K562 (cell line): Measurements from ENCODE around the gene HINT3. TPM values are rescaled to one million over a fixed set of nuclear protein-coding genes. Genes with fewer than 3 reads are reported as not detected.
A peak's percentile ranks its signal among the peaks of the same experiment; 100 is the strongest.

Experiments used
- ATAC-seq: fragments of 200-7000 bp; cut with Tn5 transposase; 3 replicates; pipeline ENCODE4 v1.9.1; 2020; ENCODE audit warnings: moderate library complexity
- BruUV-seq: library from RNA; stranded (reverse); fragments of 400-500 nt; replicated peaks from 2 replicates; lab custom pipeline; 2021; lab: Mats Ljungman, UMichigan
- CTCF ChIA-PET: fragments of 300-600 bp; formaldehyde crosslinking; extraction: SDS; loops from one replicate; lab custom pipeline; 2021; ENCODE audit warnings: low intra/inter-chr PET ratio; lab: Yijun Ruan, JAX
- POLR2A ChIA-PET: fragments of 300-600, 350-650 bp; sonication (Branson Sonifier 250); formaldehyde crosslinking; extraction: SDS; loops from one replicate; lab custom pipeline; 2021; ENCODE audit warnings: antibody characterized with exemption, inconsistent platforms; lab: Yijun Ruan, JAX
- DNase-seq, 4 experiments: peaks; one replicate each; pipeline versions ENCODE4 v3.0.0 to v3.0.0-alpha.2; 2011 to 2018; ENCODE audit warnings: low spot score in 3 of 4, mixed read lengths in 3 of 4; ENCODE audit errors: extremely low read depth in 1 of 4
- FAIRE-seq: peaks from 2 replicates; lab custom pipeline; 2011; peaks lifted over from hg19 to GRCh38; lab: Jason Lieb, UNC
- H2AFZ ChIP-seq: 2 replicates; pipeline ENCODE4 v1.6.0; 2011; ENCODE audit warnings: low read depth, low read length, control low read depth, inconsistent platforms
- H3K27ac ChIP-seq: fragments of 200-600 bp; 3 replicates; pipeline ENCODE4 v1.8.0; 2011; ENCODE audit warnings: low read depth, mild to moderate bottlenecking, control low read depth, inconsistent platforms, low read length, moderate library complexity, mixed read lengths; ENCODE audit errors: extremely low read depth
- H3K27me3 ChIP-seq, 2 experiments: fragments of 300-600 bp in 1 of 2; 2 replicates in 1 of 2; 3 replicates in 1 of 2; pipeline versions ENCODE4 v1.6.0 to v1.8.0; 2011; ENCODE audit warnings: inconsistent platforms in 2 of 2, low read length in 2 of 2, mild to moderate bottlenecking in 1 of 2, mixed read lengths in 1 of 2, moderate library complexity in 1 of 2; ENCODE audit not compliant: control insufficient read depth in 2 of 2, insufficient read depth in 2 of 2
- H3K36me3 ChIP-seq: fragments of 300-600 bp; 3 replicates; pipeline ENCODE4 v1.8.0; 2011; ENCODE audit warnings: mild to moderate bottlenecking, low read length, inconsistent platforms; ENCODE audit not compliant: control insufficient read depth, insufficient read depth
- H3K4me1 ChIP-seq, 2 experiments: fragments of 200-600 bp in 1 of 2; replicated peaks in 1 of 2; 2 replicates in 1 of 2; 3 replicates in 1 of 2; pipeline versions ENCODE4 v1.5.1 to v1.8.0; 2011; ENCODE audit warnings: inconsistent platforms in 2 of 2, low read length in 2 of 2, mild to moderate bottlenecking in 1 of 2, mixed read lengths in 1 of 2, moderate library complexity in 1 of 2; ENCODE audit not compliant: control insufficient read depth in 2 of 2, insufficient read depth in 2 of 2
- H3K4me2 ChIP-seq: 2 replicates; pipeline ENCODE4 v1.6.1; 2011; ENCODE audit warnings: low read length, control low read depth, inconsistent platforms, mixed read lengths; ENCODE audit not compliant: insufficient read depth
- H3K4me3 ChIP-seq: fragments of 200-600 bp; sonication (generic), shearing (Covaris generic); 2 replicates; pipeline ENCODE4 v1.5.1; 2016; ENCODE audit warnings: control low read depth, inconsistent platforms
- H3K79me2 ChIP-seq: fragments of 200-600 bp; 3 replicates; pipeline ENCODE4 v1.8.0; 2011; ENCODE audit warnings: low read length, inconsistent platforms; ENCODE audit not compliant: control insufficient read depth, insufficient read depth
- H3K9ac ChIP-seq, 2 experiments: 2 replicates each; pipeline versions ENCODE4 v1.6.0 to v1.6.1; 2011; ENCODE audit warnings: low read depth in 2 of 2, low read length in 2 of 2, control low read depth in 1 of 2, inconsistent platforms in 1 of 2, mild to moderate bottlenecking in 1 of 2, mixed read lengths in 1 of 2; ENCODE audit not compliant: insufficient read depth in 1 of 2
- H3K9me1 ChIP-seq: one replicate; pipeline ENCODE4 v1.6.0; 2011; ENCODE audit warnings: inconsistent platforms, mild to moderate bottlenecking, low read length, moderate library complexity; ENCODE audit not compliant: control insufficient read depth, insufficient read depth
- H3K9me3 ChIP-seq: replicated peaks from 2 replicates; pipeline ENCODE4 v1.5.1; 2011; ENCODE audit warnings: low read depth, low read length, inconsistent platforms; ENCODE audit not compliant: control insufficient read depth, insufficient read depth
- H4K20me1 ChIP-seq: replicated peaks from 2 replicates; pipeline ENCODE4 v1.6.1; 2011; ENCODE audit warnings: low read length, inconsistent platforms, mixed read lengths; ENCODE audit not compliant: control insufficient read depth, insufficient read depth
- ARID1B ChIP-seq: fragments of 450-650 bp; IDR thresholded peaks from 2 replicates; pipeline ENCODE4 v1.6.1; 2016; ENCODE audit warnings: antibody characterized with exemption, mild to moderate bottlenecking, inconsistent platforms
- BDP1 ChIP-seq: IDR thresholded peaks from 3 replicates; pipeline ENCODE4 v1.6.1; 2011; ENCODE audit not compliant: insufficient read length, insufficient read depth
- KHSRP ChIP-seq: fragments of 450-650 bp; IDR thresholded peaks from 2 replicates; pipeline ENCODE4 v1.6.1; 2017
- MEIS2 ChIP-seq: fragments of 450-650 bp; IDR thresholded peaks from 2 replicates; pipeline ENCODE4 v1.6.1; 2014; ENCODE audit warnings: mild to moderate bottlenecking; ENCODE audit not compliant: partially characterized antibody
- MTA2 ChIP-seq: fragments of 450-650 bp; IDR thresholded peaks from 2 replicates; pipeline ENCODE4 v1.6.1; 2016; ENCODE audit warnings: low read depth
- SIN3A ChIP-seq, 2 experiments: fragments of 150-350 bp in 1 of 2; IDR thresholded peaks; 2 replicates each; pipeline ENCODE4 v1.6.1; 2011 to 2016; ENCODE audit warnings: borderline replicate concordance in 2 of 2, low read depth in 2 of 2, low read length in 2 of 2, mild to moderate bottlenecking in 2 of 2, moderate library complexity in 2 of 2; ENCODE audit not compliant: control insufficient read depth in 1 of 2
- XRCC4 ChIP-seq: IDR thresholded peaks from one replicate; pipeline ENCODE4 v1.6.1; 2011; ENCODE audit not compliant: insufficient read depth, insufficient read length; ENCODE audit errors: extremely low read depth
- WGBS: fragments of 100-300 bp; shearing (Covaris generic); methylation state at CpG from one replicate; pipeline ENCODE4 v1.1.6; 2016; ENCODE audit warnings: low coverage, mixed read lengths; ENCODE audit not compliant: insufficient coverage; ENCODE audit errors: missing lambda C conversion rate; 5-methylcytosine and 5-hydroxymethylcytosine counted together
- in situ Hi-C: fragments of 300-500 bp; cut with MboI; formaldehyde crosslinking; loops from 4 replicates; pipeline ENCODE4 v1.15.0; 2018; ENCODE audit warnings: inconsistent platforms, mixed read lengths
- intact Hi-C: fragments of 100-400 bp; cut with micrococcal nuclease; formaldehyde crosslinking; loops from 2 replicates; pipeline ENCODE4 v1.14.2; 2022
- polyA plus RNA-seq, 8 experiments: library from polyadenylated mRNA; depleted of rRNA in 4 of 8; stranded (reverse) in 5 of 8; unstranded in 3 of 8; fragments of >200 nt; fragmentation: Nextera tagmentation in 2 of 8; fragmentation: Illumina TruSeq in 1 of 8; extraction: Ambion mirVana in 2 of 8; extraction: Trizol in 1 of 8; gene quantifications; 2 replicates each; pipeline versions ENCODE4 v1.2.1 to v1.2.3, GENCODE V29; 2011 to 2014; ENCODE audit warnings: inconsistent platforms in 1 of 8, missing spikeins in 1 of 8
- total RNA-seq, 7 experiments: library from RNA; depleted of rRNA in 6 of 7; stranded (reverse); fragments of >200 nt in 6 of 7; fragmentation: Illumina TruSeq in 2 of 7; extraction: Trizol in 2 of 7; gene quantifications; 2 replicates each; pipeline versions ENCODE4 v1.2.1 to v1.2.3, GENCODE V29; 2011 to 2021; ENCODE audit warnings: low replicate concordance in 1 of 7

The HINT3 gene
- total and polyA plus RNA-seq, 9 of the 15 experiments (the other 6 are each of a cell fraction or from before 2014, with no cell fraction given): 1.4 to 16.6 (median 10.8) TPM

DNA sequence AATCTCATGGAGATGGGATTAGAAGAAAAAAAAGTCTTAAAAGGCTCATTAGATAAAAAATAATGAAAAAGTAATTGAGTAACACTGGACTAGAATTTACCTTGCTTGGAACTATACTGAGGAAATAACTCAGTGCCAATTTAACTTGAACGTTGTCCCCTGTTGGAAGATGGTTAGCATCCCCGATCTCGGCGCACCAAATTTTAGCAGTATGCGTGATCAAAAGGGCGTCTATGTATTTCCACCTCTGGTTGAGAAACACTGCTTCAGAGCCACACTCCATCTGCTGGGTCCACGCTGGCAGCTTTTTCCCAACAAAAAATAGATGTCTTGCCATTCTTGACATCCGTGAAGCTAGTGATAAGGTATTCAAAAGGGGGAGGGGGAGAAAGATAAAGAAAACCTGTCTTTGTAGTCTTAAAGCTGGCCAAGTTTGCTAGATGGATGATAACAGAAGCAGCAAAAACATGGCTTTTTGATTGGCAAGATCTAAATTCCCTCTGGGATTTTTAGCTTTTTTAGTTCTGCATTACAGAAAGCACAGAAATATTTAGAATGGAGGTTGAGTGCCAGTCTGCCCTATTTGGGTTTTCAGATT is 6.4 kb downstream of the HINT3 start (continued):
- TF ChIP-seq XRCC4: no peak
- no peak for TF ChIP-seq SIN3A (IDR thresholded peaks at IDR 0.05; ENCODE audit: borderline replicate concordance in 2 of 2, control insufficient read depth in 1 of 2, low read depth in 2 of 2, low read length in 2 of 2)
- no peak for TF ChIP-seq KHSRP

DNA sequence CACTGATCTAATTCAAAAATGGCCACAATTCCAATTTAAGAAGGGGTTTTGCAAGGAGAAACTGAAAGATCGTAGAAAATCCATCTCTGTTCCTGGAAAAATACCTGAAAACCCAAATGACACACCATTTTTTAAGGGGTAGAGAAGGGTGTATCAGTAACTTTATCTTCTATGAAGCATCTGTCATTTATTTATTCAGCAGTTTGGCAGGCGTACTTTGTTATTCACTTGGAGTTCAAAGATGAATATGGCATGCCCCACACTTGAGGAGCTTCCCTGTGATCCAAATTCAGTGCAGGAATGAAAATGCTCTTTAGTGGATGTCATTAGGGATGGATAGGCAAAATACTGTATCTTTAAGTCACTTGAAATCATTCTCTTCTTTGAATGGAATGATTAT is 7.2 kb downstream of the HINT3 start:
- in situ Hi-C loops (no loop called here), intact Hi-C loops (no loop called here)
- no peak for TF ChIP-seq MTA2
- peak; percentile 27; the same call in 1 of the 2 replicates for TF ChIP-seq ARID1B
- TF ChIP-seq MEIS2: peak; percentile 16
- TF ChIP-seq BDP1: no peak
- Histone ChIP-seq H2AFZ (no peak overlapping the region), H3K27ac (peak overlapping the region; percentile 50; the same call in 1 of the 3 replicates), H3K36me3 (peaks cover 20% of the 10 kb centered on the region), H3K4me2 (0 out of 2 replicates have a peak overlapping the region, but pooled peaks have one; percentile 3), H3K27me3 (no peaks in the 10 kb centered on the region), H3K4me3 (no peak overlapping the region), H3K9me3 (no peaks in the 10 kb centered on the region), H3K9me1 (no peaks in the 10 kb centered on the region), H3K79me2 (peaks cover 48% of the 10 kb centered on the region), H3K4me1 (peaks cover 4 to 27% of the 10 kb centered on the region in 2 experiments; a peak in 4 of 5 replicates), H4K20me1 (no peaks in the 10 kb centered on the region), H3K9ac (0 out of 4 replicates have a peak overlapping the region, but pooled peaks of 1 of the 2 experiments have one; percentile 12)
- ChIA-PET CTCF (no interaction called here), POLR2A (interaction anchor here (1.5 to 1.7 kb wide), 2 partner anchors 11 to 183 kb away, joined by 6 read pairs; no protein-coding TSS in a partner anchor)
- FAIRE-seq (no peak), DNase-seq (no peak), ATAC-seq (no peak)
- 20% methylated on average over 2 of the region's 2 CpGs for WGBS
- BruUV-seq: no TSS peak
